ENCODE data around the gene PAK1.
A peak's percentile ranks its signal among the peaks of the same experiment; 100 is the strongest.

Gene PAK1

DNA sequence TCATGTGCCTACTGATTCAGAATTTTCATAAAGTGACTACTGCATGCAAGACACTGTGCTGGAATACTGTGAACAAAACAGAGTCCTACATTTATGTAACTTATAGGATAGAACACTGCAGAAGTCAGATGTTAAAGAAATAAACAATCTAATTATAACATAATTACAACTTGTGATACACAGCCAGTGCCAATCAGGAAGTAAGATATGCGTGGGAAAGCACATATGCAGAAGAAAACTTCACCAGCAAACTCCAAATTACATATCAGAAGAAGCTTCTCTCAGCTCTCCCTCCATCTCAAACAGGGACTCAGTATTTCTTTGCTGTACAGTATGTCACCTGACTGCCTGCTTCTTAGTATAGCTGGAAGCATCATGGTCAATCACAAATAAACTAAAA lies 37.4 kb downstream of the PAK1 start:
- no peak for DNase-seq (ENCODE audit: low read depth)

DNA sequence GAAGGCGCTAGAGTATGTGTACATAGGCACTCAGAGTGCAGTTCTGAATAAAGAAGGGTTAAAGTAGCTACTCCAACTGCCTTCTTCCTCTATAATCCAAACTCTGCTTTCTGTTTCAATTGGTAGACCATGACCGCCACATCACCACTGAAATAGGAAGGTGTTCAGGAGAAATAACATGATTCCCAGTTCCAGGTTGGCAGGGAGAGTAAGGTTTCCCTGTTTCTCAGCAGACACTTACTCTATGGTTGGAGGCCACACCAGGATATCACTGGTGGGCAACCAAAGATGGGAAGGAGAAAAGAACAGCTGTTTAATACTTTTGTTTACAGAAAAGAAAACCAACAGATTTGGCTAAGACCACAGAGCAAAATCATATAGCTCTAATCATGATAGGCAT lies 37.9 kb downstream of the PAK1 start:
- DNase-seq (ENCODE audit: low read depth), result no peak

DNA sequence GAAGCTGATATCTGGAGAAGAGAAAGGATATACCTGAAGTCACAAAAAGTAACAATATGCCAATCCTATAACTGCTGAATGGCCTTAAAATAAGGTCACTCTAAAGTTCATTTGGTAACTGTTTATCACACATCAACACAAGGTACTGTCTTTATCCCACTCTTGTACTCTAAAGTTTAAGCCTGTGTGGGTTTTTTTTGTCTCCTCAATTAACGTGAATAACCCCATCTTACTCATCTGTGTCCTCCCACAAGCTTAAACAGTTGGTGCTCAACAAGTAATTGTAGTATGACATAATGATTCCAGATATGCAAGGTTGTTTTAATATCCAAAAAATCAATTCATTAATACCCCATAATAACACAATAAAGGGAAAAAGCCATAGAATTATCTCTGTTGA lies 42.1 kb downstream of the PAK1 start:
- no peak for DNase-seq (ENCODE audit: low read depth)

DNA sequence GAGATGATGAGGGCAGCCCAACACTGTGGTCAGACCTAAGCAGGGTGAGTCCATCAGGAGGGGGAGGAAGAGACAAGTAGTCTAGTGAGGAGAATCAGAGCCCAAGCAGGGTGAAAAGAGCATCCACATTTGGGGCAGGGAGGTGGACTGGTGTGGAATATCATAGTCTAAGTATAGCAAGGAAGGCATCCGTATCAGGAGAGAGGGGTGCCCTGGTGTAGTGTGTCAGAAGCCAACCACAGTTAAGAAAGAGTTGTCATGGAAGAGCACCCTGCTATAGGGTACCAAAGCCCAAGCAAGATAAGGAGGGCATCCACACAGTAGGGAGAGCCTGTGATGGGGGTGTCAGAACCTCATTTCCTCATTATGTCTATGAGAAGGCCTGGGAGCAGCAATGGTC lies 45.3 kb downstream of the PAK1 start:
- no peak for DNase-seq (ENCODE audit: low read depth)

DNA sequence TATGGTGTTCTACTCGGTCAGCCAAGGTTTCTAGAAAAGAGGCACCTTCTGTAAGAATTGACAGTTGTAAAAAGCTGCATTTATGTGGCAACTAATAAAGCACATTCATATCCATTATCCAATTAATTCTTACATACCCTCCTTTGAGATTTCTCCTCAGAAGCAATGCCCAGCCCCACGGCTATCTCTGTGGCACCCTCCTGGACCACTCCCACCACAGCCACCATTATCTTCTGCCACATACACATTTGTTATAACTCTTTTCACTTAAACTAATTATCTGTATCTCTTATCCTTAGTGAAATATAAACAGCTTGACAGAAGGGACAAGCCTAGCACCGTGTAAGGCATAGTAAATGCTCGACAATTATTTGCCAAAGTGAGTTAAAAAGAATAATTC lies 48.5 kb downstream of the PAK1 start:
- no peak for DNase-seq (ENCODE audit: low read depth)

DNA sequence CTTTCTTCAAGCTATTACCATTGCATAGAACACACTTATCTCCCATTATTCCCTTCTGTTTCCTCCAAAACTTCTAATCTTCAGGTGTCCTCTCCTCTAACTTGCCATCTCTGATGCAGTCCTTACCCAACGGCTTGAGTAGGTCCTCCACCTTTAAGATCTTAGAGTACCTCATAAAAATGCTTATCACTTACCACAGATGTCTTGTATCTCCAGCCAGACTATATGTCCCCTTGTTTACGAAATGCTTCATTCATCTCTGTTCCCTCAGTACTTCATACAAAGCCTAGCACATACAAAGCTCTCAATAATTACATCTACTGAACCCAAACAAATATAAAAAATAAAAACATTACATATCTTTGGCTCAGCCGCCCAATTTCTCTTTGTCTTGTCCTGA lies 49.2 kb downstream of the PAK1 start:
- no peak for DNase-seq (ENCODE audit: low read depth)

DNA sequence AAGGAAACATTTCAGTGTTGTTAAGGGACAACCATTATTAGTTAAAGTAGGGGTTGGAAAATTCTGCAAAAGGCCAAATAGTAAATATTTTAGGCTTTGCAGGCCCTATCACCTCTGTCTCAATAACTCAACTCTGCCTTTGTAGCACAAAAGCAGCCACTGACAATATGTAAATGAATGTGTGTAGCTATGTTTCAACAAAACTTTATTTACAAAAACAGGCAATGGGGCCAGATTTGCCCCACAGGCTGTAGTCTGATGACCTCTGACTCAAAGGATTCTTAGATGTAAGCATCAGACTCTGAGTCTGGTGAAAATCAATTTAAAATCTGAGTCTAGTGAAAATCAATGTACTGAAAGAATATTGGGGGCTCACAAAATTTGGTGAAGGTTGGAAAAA lies 50.3 kb downstream of the PAK1 start:
- DNase-seq (ENCODE audit: low read depth), result no peak

DNA sequence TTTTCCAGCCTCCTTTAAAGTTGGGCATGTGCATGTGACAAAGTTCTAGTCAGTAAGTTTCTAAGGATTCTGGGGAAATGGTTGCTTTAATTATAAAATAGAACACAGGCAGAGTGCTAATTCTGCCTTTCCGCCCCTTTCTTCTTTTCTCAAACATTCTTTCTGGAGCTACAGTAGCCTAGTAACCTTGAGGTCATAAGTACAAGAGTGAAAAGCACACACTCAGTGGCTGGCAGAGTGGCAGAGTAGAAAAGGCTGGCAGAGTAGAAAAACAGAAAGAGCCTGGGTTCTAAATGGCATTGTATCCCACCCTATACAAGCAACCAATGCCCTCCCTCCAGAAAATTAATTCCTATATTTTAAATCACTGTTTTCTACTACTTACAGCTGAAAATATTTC lies 51.2 kb downstream of the PAK1 start:
- no peak for DNase-seq (ENCODE audit: low read depth)

DNA sequence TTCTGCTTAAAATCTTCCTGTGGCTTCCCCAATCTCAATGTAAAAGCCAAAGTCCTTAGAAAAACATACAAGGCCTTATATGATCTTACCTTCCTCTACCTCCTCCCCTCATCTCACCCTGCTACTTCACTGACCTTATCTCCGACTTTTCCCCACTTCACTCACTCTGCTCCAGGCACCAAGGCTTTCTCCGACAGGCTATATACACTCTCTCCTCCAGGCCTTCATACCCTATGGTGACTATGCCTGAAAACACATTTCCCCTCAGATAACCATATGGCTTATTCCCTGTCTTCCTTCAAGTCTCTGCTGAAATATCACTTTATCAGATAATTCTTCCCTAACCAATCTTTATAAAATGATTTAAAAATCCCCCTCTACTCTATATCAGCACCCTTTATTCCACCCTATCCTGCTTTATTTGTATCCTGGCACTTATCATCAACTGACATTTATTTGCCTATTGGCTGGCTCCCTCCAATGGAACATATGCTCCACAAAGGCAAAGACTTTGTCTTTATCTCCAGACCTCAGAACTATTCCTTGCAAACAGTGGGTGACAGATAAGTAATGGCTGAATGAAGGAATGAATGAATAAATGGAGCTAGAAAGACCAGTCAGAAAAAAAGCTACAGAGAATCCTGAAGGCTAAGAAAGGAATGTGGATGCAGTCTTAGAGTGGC lies 52.7 kb downstream of the PAK1 start:
- no peak for DNase-seq (ENCODE audit: low read depth)

DNA sequence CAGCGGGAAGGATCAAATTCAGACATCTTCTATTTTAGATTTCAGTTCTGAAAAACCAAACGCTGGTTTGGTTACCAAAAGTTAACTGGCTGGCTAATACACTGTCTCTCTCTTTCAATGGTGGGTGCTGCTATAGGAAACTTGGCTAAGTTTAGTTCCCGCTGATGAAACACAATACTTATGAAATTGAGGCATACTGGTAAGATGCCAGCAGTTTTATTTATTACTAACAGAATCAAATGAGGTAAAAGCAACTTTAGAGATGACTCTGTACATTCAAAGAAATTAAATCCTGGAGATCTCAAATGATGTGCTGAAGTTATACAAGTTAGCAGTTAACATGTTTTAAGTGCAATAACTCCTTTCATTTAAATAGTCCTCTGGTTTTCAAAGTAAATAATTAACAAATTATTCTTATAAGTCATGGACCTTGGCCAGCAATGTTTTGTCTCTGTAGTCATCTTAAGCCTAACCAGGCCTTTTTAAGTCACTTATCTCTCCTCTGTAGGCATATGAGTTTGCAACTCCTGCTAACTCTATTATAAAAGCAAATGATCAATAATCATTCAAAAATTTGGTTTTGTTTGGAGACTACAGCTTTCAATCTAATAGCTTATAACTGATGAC lies 54.8 kb downstream of the PAK1 start:
- DNase-seq (ENCODE audit: low read depth), result no peak

DNA sequence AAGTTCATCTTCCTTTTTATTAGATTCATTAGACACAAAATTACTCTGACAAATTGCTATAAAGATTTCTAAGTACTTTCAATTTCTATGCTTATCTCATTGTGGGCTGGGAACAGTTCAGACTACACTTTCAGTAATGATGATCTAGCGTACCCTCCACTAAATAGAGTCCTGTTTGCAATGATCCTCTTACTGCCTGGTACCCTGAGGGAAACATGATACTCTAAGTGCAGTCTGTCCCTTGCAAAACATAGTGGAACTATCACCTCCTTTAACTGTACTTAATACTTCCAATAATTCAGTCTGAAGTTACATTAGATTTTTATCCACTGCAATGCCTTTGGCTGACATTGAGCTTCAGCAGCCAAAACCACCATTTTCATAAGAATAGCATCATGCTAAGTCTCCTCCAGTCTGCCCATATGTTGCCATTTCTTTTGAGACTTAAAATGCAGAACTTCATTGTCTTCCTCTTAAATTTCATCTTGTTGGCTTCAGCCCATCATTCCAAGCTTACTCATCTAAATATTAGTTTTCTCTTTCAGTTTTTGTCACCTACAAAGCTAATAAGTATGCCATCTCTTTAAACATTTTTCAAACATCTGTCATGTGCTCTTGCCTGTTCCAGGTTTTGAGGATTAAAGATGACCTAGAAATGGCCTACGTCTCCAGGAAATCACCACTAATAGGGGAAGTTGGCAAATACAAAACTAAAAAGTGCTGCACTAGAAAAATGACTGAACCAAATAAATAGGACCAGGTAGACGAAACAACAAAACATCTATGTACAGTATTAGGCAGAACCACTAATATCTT lies 55.5 kb downstream of the PAK1 start:
- no peak for DNase-seq (ENCODE audit: low read depth)

DNA sequence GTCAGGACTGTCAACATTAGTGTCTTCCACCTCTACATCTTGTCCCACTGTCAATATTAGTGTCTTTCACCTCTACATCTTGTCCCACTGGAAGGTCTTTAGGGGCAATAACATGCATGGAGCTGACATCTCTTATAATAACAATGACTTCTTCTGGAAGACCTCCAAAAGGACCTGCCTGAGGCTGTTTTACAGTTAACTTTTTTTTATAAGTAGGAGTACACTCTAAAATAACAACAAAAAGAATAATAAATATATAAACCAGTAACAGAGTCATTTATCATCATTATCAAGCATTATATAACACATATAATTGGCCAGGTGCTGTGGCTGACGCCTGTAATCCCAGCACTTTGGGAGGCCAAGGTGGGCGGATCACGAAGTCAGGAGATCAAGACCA lies 57.5 kb downstream of the PAK1 start:
- DNase-seq (ENCODE audit: low read depth), result no peak

DNA sequence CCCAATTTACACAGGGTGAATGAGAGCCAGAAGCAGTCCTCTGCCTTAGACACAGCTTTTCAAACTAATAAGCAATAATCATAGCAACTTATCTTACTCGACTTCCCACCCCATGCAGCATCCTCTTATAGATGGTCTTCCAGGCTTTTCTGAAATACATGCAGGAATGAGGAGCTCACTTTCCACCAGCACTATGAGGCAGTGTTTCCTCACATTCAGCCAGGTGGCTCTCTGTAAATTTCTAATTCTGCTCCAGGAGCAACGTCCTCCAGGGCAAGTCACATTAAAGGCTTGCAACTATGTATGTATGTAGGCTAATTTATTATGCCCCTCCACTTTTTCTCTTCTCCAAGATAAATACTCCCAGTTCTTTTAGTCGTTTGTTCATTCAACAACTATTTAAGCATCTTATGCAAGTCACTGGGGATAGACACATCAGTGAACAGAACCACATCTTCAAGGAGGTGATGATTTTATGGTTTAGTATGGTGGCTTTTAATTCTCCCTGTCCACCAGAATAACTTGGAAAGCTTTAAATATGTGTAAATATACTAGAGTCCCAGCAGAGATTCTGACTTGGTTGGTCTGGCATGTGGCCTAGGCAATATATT lies 59.9 kb downstream of the PAK1 start:
- no peak for DNase-seq (ENCODE audit: low read depth)

DNA sequence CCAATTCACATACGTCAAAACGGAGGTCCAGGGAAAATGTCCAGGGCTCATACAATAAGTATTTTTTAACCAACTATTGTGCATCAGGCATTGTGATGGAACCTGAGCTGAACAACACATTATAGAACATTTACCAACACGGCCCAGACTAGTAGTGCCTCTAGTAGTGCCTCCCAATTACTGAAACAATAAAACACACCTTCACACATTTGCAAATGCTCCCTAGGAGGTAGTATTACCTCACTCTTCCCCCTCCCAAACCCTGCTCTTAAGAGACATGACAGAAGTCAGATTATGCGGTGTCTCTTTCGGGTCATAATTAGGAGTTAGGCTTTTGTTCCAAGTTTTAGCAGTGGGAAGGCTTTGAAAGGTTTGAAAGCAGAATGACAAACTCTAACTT lies 61.1 kb downstream of the PAK1 start:
- no peak for DNase-seq (ENCODE audit: low read depth)

DNA sequence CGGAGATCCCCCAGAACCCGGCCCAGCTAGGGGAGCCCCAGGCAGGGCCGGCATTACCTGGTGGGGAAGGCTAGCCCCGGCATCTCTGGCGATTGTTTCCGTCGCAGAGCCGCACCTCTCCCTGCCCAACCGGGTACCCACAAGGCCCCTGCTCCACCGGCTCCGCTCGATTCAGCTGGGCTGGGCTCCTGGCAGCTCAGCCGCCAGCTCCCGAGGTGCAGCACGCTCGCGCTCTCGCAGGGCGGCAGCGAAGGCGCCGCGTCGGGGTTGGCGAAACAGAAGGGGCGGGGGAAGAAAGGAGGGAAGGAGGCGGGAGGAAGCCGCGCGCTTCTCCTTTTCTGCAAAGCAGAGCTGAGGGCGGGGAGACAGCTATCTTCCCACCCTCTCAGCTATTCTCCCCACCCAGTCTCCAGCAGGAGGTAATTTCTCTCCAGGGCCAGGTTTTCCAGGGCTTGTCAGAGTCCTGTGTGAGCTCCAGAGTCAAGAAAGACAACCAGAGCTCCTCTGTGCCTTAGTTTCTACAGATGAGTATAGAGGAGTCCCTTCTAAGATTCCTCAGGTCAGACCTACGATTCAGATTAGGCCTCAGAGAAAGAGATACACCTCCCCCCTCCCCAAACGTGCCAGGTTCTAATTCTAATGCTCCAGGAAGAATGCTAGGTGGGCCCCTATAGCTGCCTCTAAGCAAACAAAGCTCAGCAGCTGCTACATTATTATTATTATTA lies 62.0 kb downstream of the PAK1 start:
- DNase-seq (ENCODE audit: low read depth), result peak; percentile 60

DNA sequence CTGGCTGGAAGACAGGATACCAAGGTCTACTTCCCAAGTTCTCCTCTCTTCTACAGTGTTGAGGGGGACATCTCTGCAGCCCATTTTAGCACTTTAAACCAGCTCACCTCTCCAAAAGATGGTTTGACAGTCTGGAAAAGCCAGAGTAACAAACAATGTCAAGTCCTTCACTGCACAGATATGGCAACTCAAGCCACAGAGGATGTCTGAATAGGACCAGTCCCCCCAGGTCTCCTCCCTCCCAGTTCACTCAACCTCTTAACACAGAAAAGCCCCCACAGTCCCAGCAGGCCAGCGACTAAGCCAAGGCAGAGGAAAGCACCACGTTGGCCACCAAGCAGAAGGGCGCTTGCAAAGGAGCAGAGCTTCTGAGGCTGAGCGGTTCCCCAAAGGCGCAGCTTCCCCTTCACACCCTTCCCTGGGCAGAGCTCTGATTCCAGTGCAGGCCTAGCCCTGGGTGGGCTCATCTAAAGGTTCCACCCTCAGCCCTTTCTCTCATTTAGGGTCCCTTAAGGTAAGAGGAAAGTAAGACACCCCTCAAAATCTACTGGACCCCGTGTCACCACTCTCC lies 62.7 kb downstream of the PAK1 start:
- no peak for DNase-seq (ENCODE audit: low read depth)

DNA sequence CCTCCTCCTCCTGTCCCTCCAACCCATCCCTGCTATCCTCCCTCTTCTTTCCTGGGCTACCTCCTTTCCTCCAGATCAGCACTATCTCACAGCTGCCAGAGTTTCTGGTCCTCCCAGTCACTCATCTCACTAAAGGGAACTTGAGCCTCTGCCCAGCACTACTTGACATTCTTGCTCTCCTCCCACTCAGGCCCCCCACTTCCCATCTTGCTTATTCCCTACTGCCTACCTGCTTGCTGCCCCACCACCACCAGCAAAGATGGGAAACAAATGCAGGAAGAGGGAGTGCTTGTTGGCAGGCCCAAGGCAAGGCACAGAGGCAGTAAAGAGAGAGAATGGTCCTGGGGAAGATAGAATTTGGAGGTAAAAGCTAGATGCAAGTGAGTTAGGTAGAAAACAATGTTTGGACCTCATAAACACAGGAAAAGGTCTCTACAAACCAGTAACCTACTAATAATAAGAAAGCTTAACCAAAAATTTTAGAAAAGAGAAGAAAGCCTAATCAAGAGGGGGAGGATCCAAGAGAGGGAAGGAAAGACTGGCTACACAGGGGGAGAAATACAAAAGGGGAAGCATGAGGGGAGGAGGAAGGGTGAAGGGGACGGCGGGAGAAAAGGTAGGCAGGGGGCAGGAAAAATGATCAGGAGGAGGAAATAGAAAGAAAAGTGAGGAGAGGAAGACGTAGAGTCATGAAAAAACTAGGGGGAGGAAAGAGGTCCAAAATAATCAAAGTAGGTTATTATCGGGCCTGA lies 63.6 kb downstream of the PAK1 start:
- no peak for DNase-seq (ENCODE audit: low read depth)

DNA sequence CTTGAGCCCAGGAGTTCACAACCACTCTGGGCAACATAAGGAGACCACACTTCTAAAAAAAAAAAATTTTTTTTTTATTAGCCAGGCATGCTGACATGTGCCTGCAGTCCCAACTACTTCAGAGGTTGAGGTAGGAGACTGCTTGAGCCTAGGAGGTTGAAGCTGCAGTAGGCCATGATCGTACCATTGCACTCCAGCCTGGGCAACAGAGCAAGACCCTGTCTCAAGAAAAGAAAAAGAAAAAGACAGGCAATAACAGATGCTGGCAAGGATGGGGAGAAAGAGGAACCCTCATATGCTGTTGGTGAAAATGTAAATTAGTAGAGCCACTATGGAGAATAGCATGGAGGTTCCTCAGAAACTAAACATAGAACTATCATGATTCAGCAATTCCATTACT lies 64.8 kb downstream of the PAK1 start:
- no peak for DNase-seq (ENCODE audit: low read depth)

DNA sequence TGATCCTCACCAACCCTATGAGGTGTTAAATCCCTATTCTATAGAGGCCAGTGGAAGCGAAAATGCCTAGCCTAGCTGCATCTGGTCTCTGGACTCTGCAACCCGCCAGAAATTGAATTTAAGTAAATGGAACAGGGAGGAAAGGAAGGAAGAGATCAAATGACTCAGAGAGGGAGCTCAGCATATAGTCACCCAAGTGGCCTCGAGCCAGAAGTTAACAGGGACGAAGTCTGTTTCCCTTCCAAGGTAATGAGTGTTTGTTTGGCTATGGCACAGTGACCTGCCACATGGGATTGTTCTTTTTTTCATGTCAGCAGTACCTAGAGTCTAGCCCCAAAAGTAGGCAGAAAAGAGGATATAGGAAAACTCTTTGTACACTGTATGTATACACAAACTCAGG lies 66.3 kb downstream of the PAK1 start:
- DNase-seq (ENCODE audit: low read depth), result peak; percentile 83

DNA sequence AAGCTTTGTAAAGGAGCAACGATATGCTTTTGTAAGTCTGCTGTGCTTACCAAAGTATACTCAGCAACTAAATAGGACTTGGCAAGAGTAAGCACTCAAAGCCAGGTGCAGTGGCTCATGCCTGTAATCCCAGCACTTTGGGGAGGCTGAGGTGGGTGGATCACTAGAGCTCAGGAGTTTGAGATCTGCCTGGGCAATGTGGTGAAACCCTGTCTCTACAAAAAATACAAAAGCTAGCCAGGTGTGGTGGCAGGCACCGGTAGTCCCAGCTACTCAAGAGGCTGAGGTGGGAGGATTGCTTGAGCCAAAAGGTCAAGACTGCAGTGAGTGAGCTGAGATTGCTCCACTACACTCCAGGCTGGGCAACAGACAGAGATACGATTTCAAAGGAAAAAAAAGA lies 67.5 kb downstream of the PAK1 start:
- DNase-seq (ENCODE audit: low read depth), result no peak

DNA sequence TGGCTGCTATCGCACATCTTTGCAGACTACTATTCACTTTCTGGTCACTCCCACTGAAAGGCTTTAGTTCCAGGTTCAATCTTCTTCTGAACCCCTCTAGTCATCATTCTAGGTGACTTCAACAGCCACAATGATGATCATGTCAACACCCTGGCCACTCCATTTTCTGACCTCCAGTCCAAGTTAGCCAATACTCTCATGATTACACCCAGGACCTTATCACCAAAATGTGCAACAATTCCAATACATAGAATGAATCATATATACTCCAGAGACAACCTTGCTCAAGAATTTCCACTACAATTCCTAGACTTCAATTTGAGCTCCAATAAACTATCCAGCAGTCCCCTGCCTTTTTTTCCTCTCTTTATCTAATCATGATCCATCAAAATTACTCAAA lies 70.7 kb downstream of the PAK1 start:
- DNase-seq (ENCODE audit: low read depth), result no peak
